ENCODE results near the gene SORL1. TPM values are rescaled to one million over a fixed set of nuclear protein-coding genes. Genes with fewer than 3 reads are reported as not detected.

Gene SORL1
- total RNA-seq, 2 experiments from 2014 or later = 228 to 411 TPM

DNA sequence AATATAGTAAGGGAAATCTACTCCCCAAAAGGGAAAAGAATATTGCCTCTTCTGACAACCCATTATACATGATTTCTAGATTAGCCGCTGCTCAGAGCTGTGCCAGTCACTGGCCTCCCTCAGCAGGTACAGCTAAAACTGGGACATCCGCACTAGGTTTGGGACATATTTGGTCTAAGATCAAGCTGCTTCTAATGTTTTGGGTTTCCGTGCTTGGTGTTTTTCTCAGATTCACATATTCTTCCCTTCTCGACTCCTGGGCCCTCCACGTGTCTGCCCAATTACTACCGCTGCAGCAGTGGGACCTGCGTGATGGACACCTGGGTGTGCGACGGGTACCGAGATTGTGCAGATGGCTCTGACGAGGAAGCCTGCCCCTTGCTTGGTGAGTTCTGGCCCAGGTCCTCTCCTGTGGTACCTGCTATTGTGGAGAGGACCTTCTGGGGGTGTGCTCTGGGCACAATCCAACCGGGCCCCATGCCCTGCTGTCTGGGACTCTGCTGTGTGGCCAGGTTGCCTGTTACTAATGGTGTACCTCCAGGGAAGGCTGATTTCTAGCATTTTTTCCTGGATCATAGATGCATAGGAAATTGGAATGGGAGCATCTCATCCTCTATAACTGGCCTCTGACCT lies 138.8 kb downstream of the SORL1 start:
- TF ChIP-seq EZH2phosphoT487 (IDR thresholded peaks at IDR 0.05; ENCODE audit: borderline replicate concordance, low read depth, low read length) (no peak), CTCF (conservative IDR thresholded peaks at IDR 0.05; ENCODE audit: low read length) (no peak)
- ChIA-PET CTCF (ENCODE audit: unreplicated experiment) (interaction anchor here (0.7 kb wide), 1 partner anchor 269 kb away, joined by 3 read pairs; no protein-coding TSS in a partner anchor), POLR2A (interaction anchor here (0.5 to 1.2 kb wide), 8 partner anchors 16 to 343 kb away, joined by 3 read pairs; no protein-coding TSS in a partner anchor)
- peak overlapping the region; percentile 98 for H3K27ac ChIP-seq (ENCODE audit: low read depth, low read length, poor library complexity, severe bottlenecking)
- intact Hi-C loops (cut with micrococcal nuclease; ENCODE audit: unreplicated experiment) = loop anchor here (1.0 to 2.0 kb wide), 7 partner anchors 21 to 342 kb away; no protein-coding TSS in a partner anchor
- H3K4me1 ChIP-seq (ENCODE audit: insufficient read depth, low read length, poor library complexity, severe bottlenecking) = peaks cover 69% of the 10 kb centered on the region
- H3K4me2 ChIP-seq (ENCODE audit: low read length) = peak overlapping the region; percentile 98
- BruUV-seq (replicated peaks) = no TSS peak
- no peaks in the 10 kb centered on the region for H3K9me3 ChIP-seq (ENCODE audit: low read length)
- H3K4me3 ChIP-seq (ENCODE audit: low read depth, low read length, poor library complexity, severe bottlenecking) = peak overlapping the region; percentile 66
- no peaks in the 10 kb centered on the region for H3K9me2 ChIP-seq (ENCODE audit: insufficient read depth, low read length)
- H3K36me3 ChIP-seq (ENCODE audit: insufficient read depth, low read length) = peaks cover 98% of the 10 kb centered on the region
- no peak overlapping the region for H2AFZ ChIP-seq (ENCODE audit: low read length)
- DNase-seq (ENCODE audit: low spot score) = peak; percentile 61
- peaks cover 54% of the 10 kb centered on the region for H3K79me2 ChIP-seq (ENCODE audit: insufficient read depth, low read depth, low read length)
- H4K20me1 ChIP-seq (ENCODE audit: insufficient read depth, low read length) = 0 out of 2 replicates have a peak, but pooled peaks cover 3% of the 10 kb centered on the region

- POLR2A ChIA-PET = interaction anchor here (0.5 to 1.2 kb wide), 6 partner anchors 20 to 344 kb away, joined by 3 read pairs; no protein-coding TSS in a partner anchor
- Histone ChIP-seq H3K4me2 (ENCODE audit: low read length) (peak overlapping the region; percentile 98), H3K9me3 (ENCODE audit: low read length) (no peaks in the 10 kb centered on the region), H3K4me3 (ENCODE audit: low read depth, low read length, poor library complexity, severe bottlenecking) (peak overlapping the region; percentile 66), H3K4me1 (ENCODE audit: insufficient read depth, low read length, poor library complexity, severe bottlenecking) (peaks cover 69% of the 10 kb centered on the region), H3K79me2 (ENCODE audit: insufficient read depth, low read depth, low read length) (peaks cover 58% of the 10 kb centered on the region), H2AFZ (ENCODE audit: low read length) (no peak overlapping the region), H3K27ac (ENCODE audit: low read depth, low read length, poor library complexity, severe bottlenecking) (peak overlapping the region; percentile 98), H4K20me1 (ENCODE audit: insufficient read depth, low read length) (0 out of 2 replicates have a peak, but pooled peaks cover 3% of the 10 kb centered on the region), H3K9me2 (ENCODE audit: insufficient read depth, low read length) (no peaks in the 10 kb centered on the region), H3K36me3 (ENCODE audit: insufficient read depth, low read length) (peaks cover 98% of the 10 kb centered on the region)
- TSS peak; percentile 16 for BruUV-seq (replicated peaks)
- TF ChIP-seq CTCF (conservative IDR thresholded peaks at IDR 0.05; ENCODE audit: low read length) = peak; percentile 97
- no peak for TF ChIP-seq EZH2phosphoT487 (IDR thresholded peaks at IDR 0.05; ENCODE audit: borderline replicate concordance, low read depth, low read length)
- intact Hi-C loops (cut with micrococcal nuclease; ENCODE audit: unreplicated experiment) = loop anchor here (1.0 to 2.0 kb wide), 5 partner anchors 57 to 342 kb away; no protein-coding TSS in a partner anchor
- peak; percentile 87 for DNase-seq (ENCODE audit: low spot score)
- CTCF ChIA-PET (ENCODE audit: unreplicated experiment) = interaction anchor here (0.7 kb wide), 1 partner anchor 270 kb away, joined by 3 read pairs; no protein-coding TSS in a partner anchor
These were observed 139.4 kb downstream of the SORL1 start for GRCh38 chr11:121591405-121592033.

All from OCI-LY7 (cell line).